ENCODE results near the gene TYW3.

The TYW3 gene

GRCh38 chr1:74780594-74780993 is 47.6 kb downstream of the TYW3 start:
- no peak overlapping the region for H3K4me3 ChIP-seq (ENCODE audit: low read depth, low read length)
- DNase-seq (ENCODE audit: low read depth), result no peak
- TF ChIP-seq MYC (IDR thresholded peaks at IDR 0.05; ENCODE audit: low read depth, low read length), result no peak
- no peak for TF ChIP-seq MAX (IDR thresholded peaks at IDR 0.05; ENCODE audit: low read depth, low read length)
- no peak for TF ChIP-seq POLR2A (IDR thresholded peaks at IDR 0.05; ENCODE audit: extremely low read depth, insufficient read length)
- no peak for TF ChIP-seq CTCF (IDR thresholded peaks at IDR 0.05; ENCODE audit: low read depth, low read length)

GRCh38 chr1:74785944-74786343 is 53.0 kb downstream of the TYW3 start:
- H3K4me3 ChIP-seq (ENCODE audit: low read depth, low read length), result no peak overlapping the region
- TF ChIP-seq POLR2A (IDR thresholded peaks at IDR 0.05; ENCODE audit: extremely low read depth, insufficient read length), result no peak
- no peak for TF ChIP-seq MYC (IDR thresholded peaks at IDR 0.05; ENCODE audit: low read depth, low read length)
- no peak for TF ChIP-seq MAX (IDR thresholded peaks at IDR 0.05; ENCODE audit: low read depth, low read length)
- no peak for TF ChIP-seq CTCF (IDR thresholded peaks at IDR 0.05; ENCODE audit: low read depth, low read length)
- no peak for DNase-seq (ENCODE audit: low read depth)

GRCh38 chr1:74790453-74790852 is 57.5 kb downstream of the TYW3 start:
- no peak for DNase-seq (ENCODE audit: low read depth)
- TF ChIP-seq MAX (IDR thresholded peaks at IDR 0.05; ENCODE audit: low read depth, low read length), result no peak
- TF ChIP-seq CTCF (IDR thresholded peaks at IDR 0.05; ENCODE audit: low read depth, low read length), result no peak
- no peak for TF ChIP-seq MYC (IDR thresholded peaks at IDR 0.05; ENCODE audit: low read depth, low read length)
- no peak for TF ChIP-seq POLR2A (IDR thresholded peaks at IDR 0.05; ENCODE audit: extremely low read depth, insufficient read length)
- no peak overlapping the region for H3K4me3 ChIP-seq (ENCODE audit: low read depth, low read length)

- H3K4me3 ChIP-seq (ENCODE audit: low read depth, low read length), result no peak overlapping the region
- TF ChIP-seq CTCF (IDR thresholded peaks at IDR 0.05; ENCODE audit: low read depth, low read length) (no peak), MYC (IDR thresholded peaks at IDR 0.05; ENCODE audit: low read depth, low read length) (no peak), POLR2A (IDR thresholded peaks at IDR 0.05; ENCODE audit: extremely low read depth, insufficient read length) (no peak), MAX (IDR thresholded peaks at IDR 0.05; ENCODE audit: low read depth, low read length) (no peak)
- no peak for DNase-seq (ENCODE audit: low read depth)
These were observed 58.5 kb downstream of the TYW3 start for GRCh38 chr1:74791491-74791890.

GRCh38 chr1:74799119-74799657 is 66.2 kb downstream of the TYW3 start:
- TF ChIP-seq MYC (IDR thresholded peaks at IDR 0.05; ENCODE audit: low read depth, low read length), result no peak
- no peak for TF ChIP-seq CTCF (IDR thresholded peaks at IDR 0.05; ENCODE audit: low read depth, low read length)
- TF ChIP-seq POLR2A (IDR thresholded peaks at IDR 0.05; ENCODE audit: extremely low read depth, insufficient read length), result no peak
- TF ChIP-seq MAX (IDR thresholded peaks at IDR 0.05; ENCODE audit: low read depth, low read length), result no peak
- DNase-seq (ENCODE audit: low read depth), result no peak

More at GRCh38 chr1:74799119-74799657, 66.2 kb downstream of the TYW3 start:
- H3K4me3 ChIP-seq (ENCODE audit: low read depth, low read length), result no peak overlapping the region
